HFF-Myc (cell line): ENCODE results near the gene MEIS2.
"Not testable (repeated sequence)": the region's sequence is repeated elsewhere in the genome, so short reads cannot be mapped to it uniquely, and the experiment has no call there.

Source experiments
- DNase-seq: peaks from one replicate; pipeline ENCODE4 v3.0.0-alpha.2; 2011; ENCODE audit warnings: low read depth; ENCODE audit errors: extremely low read depth
- H3K4me3 ChIP-seq: replicated peaks from 2 replicates; pipeline ENCODE4 v1.5.1; 2011; ENCODE audit warnings: low read depth, mild to moderate bottlenecking, control low read depth, low read length
- CTCF ChIP-seq: IDR thresholded peaks from 2 replicates; pipeline ENCODE4 v1.5.1; 2012; ENCODE audit warnings: mild to moderate bottlenecking, low read depth, low read length, control low read depth; ENCODE audit errors: missing control alignments

The MEIS2 gene

GRCh38 chr15:36994790-36995189 is 105.6 kb downstream of the MEIS2 start:
- H3K4me3 ChIP-seq = no peak overlapping the region
- no peak for TF ChIP-seq CTCF
- DNase-seq = no peak

GRCh38 chr15:36992454-36992853 is 107.9 kb downstream of the MEIS2 start:
- TF ChIP-seq CTCF = no peak
- no peak for DNase-seq
- no peak overlapping the region for H3K4me3 ChIP-seq

- no peak overlapping the region for H3K4me3 ChIP-seq
- no peak for TF ChIP-seq CTCF
- DNase-seq = no peak
Observed at GRCh38 chr15:36988947-36989346, 111.4 kb downstream of the MEIS2 start.

- DNase-seq = no peak
- TF ChIP-seq CTCF = no peak
- H3K4me3 ChIP-seq = no peak overlapping the region
Observed at GRCh38 chr15:36982430-36982829, 117.9 kb downstream of the MEIS2 start.

GRCh38 chr15:36980281-36980680 is 120.1 kb downstream of the MEIS2 start:
- not testable (repeated sequence) for DNase-seq, H3K4me3 ChIP-seq

- TF ChIP-seq CTCF = no peak
- H3K4me3 ChIP-seq = no peak overlapping the region
- no peak for DNase-seq
Observed at GRCh38 chr15:36978625-36979024, 121.7 kb downstream of the MEIS2 start.

- no peak for TF ChIP-seq CTCF
- no peak overlapping the region for H3K4me3 ChIP-seq
- DNase-seq = no peak
Observed at GRCh38 chr15:36978126-36978525, 122.2 kb downstream of the MEIS2 start.
